Epithelial cell of esophagus (primary cell): ENCODE results near the gene GIPC3.
A peak's percentile ranks its signal among the peaks of the same experiment; 100 is the strongest.

Experiments used
- DNase-seq: peaks from one replicate; pipeline ENCODE4 v3.0.0; 2010; ENCODE audit warnings: low read depth
- H3K4me3 ChIP-seq: 2 replicates; pipeline ENCODE4 v1.5.1; 2011; ENCODE audit warnings: mild to moderate bottlenecking, low read length, control low read depth
- TF ChIP-seq, protein P1 (sequence below): IDR thresholded peaks from 2 replicates; pipeline ENCODE4 v1.5.1; 2011; ENCODE audit warnings: low read depth, mild to moderate bottlenecking, low read length, control low read depth, inconsistent platforms; ENCODE audit not compliant: insufficient read depth; ENCODE audit errors: missing control alignments

The GIPC3 gene

DNA sequence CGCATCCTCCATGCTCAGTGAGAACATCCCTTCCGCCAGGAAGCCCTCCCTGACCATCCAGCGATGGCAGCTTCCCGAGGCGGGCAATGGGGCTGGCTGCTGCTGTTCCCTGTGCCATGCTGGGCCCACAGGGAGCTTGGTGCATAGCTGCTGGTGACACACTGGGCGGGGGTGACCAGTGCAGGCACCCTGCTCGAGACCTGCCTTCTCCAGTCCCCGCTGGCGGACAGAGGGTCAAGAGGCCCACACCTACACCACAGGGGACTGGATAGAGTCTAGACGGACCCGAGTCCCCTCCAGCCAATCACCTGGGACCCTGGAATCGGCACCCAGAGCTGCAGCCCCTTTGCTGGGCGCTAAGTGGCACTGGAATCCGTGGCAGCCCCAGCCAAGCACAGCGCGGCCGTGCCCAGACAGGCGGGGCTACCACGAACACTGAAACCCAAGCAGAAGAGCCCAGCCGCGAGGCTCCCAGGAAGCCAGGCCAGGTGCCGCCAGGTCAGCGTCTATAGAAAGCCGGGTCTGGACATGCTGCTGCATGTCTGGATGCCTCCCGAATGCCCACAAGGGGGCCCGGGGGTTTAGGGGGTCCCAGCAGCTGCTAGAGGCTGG, 30.4 kb downstream of the GIPC3 start:
- TF ChIP-seq, protein P1, sequence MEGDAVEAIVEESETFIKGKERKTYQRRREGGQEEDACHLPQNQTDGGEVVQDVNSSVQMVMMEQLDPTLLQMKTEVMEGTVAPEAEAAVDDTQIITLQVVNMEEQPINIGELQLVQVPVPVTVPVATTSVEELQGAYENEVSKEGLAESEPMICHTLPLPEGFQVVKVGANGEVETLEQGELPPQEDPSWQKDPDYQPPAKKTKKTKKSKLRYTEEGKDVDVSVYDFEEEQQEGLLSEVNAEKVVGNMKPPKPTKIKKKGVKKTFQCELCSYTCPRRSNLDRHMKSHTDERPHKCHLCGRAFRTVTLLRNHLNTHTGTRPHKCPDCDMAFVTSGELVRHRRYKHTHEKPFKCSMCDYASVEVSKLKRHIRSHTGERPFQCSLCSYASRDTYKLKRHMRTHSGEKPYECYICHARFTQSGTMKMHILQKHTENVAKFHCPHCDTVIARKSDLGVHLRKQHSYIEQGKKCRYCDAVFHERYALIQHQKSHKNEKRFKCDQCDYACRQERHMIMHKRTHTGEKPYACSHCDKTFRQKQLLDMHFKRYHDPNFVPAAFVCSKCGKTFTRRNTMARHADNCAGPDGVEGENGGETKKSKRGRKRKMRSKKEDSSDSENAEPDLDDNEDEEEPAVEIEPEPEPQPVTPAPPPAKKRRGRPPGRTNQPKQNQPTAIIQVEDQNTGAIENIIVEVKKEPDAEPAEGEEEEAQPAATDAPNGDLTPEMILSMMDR, result no peak
- no peak for DNase-seq
- H3K4me3 ChIP-seq, result no peak overlapping the region

DNA sequence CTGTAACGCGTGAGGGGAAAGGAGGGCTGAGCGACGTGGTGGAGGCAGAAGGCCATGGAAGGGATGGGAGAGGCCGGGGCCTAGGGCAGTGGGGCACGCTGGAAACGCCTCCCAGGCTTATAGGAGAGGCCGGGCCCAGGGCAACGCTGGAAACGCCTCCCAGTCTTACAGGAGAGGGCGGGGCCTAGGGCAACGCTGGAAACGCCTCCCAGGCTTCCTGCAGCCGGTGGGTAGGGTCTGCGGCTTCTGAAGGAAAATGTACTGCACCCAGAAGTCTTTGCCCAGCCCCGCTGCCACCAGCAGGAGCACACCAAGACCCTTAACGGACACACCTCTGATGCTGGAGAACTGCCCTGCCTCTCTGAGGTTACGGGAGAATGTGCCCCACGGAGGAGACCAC, 32.2 kb downstream of the GIPC3 start:
- DNase-seq, result no peak
- H3K4me3 ChIP-seq, result no peak overlapping the region
- TF ChIP-seq, protein P1, result no peak

DNA sequence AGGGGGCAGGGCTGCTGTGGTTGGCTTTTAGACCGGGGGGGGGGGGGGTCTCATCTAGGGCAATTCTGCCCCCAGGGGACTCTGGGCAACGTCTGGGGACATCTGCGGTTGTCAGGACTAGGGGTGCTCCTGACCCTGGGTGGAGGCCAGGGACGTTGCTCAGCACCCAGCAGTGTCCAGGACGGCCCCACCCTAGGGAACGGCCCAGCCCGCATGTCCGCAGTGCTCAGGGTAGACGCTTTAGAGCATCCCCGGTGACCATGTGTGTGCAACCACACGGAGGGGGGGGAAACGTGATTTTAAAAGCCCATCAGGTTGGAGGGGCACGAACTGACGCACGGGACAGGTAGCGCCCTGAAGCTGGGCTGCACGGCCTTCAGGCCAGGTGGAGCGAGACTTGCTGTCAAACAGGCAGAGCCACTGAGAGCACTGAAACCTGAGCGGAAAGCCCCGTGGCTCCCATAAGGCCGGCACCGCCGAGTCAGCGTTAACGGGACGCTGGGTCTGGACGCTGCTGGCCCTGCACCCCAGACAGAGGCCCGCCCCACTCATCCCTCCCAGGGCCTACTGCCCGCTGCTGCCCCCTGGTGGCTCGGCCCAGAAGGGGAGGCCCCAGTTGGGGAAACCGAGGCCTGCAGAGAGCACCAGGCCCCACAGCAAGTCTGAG, 33.0 kb downstream of the GIPC3 start:
- no peak overlapping the region for H3K4me3 ChIP-seq
- TF ChIP-seq, protein P1, result peak; percentile 78
- DNase-seq, result peak; percentile 34

DNA sequence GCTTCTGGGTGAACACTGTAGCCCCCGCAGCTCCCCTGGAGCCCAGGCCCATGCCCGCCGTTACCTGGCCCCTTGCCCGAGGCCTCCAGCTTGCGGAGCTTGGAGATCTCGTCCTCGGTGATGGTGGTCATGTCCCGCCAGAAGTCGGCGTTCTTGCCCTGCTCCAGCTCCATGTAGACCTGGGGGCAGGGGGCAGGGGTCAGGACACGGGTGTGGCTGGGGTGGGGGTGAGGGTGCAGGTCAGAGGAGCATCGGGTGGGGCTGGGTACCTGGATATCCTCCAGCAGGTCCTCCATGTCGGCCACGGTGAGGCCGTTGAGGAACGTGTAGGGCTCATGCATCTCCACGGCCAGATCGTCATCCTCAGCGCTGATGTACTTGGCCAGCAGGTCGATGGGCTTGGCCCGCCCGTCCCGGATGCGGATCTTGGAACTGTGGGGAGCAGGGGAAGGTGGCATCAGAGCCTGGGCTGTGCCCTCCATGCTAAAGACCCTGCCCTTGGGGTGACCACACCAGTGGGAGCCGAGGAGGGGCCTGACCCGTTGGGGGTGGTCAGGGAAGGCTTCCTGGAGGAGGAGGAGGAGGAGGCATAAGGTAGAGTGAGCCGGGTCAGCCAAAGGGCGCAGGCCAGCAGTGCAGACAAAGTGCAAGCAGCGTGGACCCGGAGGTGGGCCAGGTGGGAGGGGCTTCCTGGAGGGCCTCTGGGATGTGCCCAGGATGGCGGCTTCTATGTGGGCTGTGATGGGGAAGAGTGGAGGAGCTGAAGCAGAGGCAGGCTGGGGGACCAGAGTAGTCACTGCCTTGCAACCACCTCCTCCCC, 33.7 kb downstream of the GIPC3 start:
- TF ChIP-seq, protein P1, result no peak
- H3K4me3 ChIP-seq, result no peak overlapping the region
- DNase-seq, result no peak

DNA sequence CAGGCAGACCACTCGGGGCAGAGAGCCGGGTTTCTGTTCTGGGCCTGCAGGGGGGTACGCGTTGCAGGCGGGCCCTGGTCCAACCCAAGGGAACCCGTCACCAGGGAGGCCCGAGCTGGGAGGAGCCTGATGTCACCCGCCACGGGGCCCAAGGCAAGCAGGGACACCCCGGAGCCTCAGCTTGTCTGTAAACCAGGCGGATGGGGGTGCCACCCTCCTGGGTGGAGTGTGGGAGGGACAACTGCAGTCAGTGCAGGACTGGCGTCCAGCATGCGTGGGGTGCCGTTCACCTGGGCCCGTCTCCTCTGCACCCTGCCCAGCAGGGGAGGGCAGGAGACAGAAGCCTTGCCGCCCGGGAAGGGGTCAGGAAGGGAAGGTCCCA, 34.3 kb downstream of the GIPC3 start:
- no peak for DNase-seq
- TF ChIP-seq, protein P1, result no peak
- no peak overlapping the region for H3K4me3 ChIP-seq

DNA sequence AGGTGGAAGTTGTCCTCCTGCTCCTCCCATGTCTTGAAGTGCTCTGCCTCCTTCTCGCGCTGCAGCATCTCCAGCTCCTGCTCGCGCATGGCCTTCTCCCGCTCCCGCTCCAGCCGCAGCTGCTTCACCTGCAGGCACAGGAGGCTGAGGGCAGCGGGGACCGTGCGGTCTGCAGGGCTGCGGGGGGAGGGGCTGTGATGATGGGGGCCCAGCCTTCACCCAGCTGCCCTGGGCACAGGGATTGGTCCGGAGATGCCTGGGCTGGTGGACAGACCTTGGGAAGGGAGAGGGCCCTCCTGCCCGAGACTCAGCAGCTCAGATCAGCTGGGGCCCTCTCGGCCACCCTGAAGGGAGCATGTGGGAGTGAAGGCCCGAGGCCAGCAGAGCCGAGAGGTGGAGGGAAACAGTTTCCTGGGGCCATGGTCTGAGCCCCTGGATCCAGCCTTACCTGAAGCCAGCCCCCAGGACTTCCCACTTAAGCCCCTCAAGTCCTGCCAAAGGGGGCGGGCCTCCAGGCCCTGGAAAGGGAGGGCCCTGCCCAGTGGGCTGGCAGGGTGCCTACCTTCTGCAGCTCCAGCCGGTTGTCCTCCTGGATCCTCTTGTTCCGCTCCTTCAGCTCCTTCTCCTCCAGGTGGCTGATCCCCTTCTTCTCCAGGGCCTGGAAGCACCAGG, 35.0 kb downstream of the GIPC3 start:
- no peak overlapping the region for H3K4me3 ChIP-seq
- DNase-seq, result no peak
- TF ChIP-seq, protein P1, result no peak
